Sigmoid colon (tissue), 7 donors: ENCODE measurements around the gene UTP15. TPM values are rescaled to one million over a fixed set of nuclear protein-coding genes. Genes with fewer than 3 reads are reported as not detected.

Source experiments
- DNase-seq: peaks from one replicate; pipeline ENCODE4 v3.0.0-alpha.2; 2019
- H3K27ac ChIP-seq, 4 donors: fragments of 200-600 bp; sonication (generic); one replicate each; pipeline ENCODE4 v1.5.1; 2016 to 2019; ENCODE audit warnings: mild to moderate bottlenecking in 1 of 4
- H3K27me3 ChIP-seq, 3 donors: fragments of 200-600 bp; sonication (generic); one replicate each; pipeline ENCODE4 v1.5.1; 2019; ENCODE audit warnings: mild to moderate bottlenecking in 1 of 3
- H3K36me3 ChIP-seq, 4 donors: fragments of 200-600 bp; sonication (generic); one replicate each; pipeline ENCODE4 v1.5.1; 2016 to 2019
- H3K4me1 ChIP-seq, 4 donors: fragments of 200-600 bp; sonication (generic); one replicate each; pipeline ENCODE4 v1.5.1; 2017 to 2019
- H3K4me3 ChIP-seq, 4 donors: fragments of 200-600 bp; sonication (generic); one replicate each; pipeline ENCODE4 v1.5.1; 2017 to 2019; ENCODE audit warnings: mild to moderate bottlenecking in 2 of 4, moderate library complexity in 1 of 4
- H3K9me3 ChIP-seq, 4 donors: fragments of 200-600 bp in 3 of 4; sonication (generic) in 3 of 4; one replicate each; pipeline versions ENCODE4 v1.5.1 to v1.6.1; 2013 to 2019
- CTCF ChIP-seq, 4 experiments: fragments of 450-650 bp in 3 of 4; fragments of 200-600 bp in 1 of 4; IDR thresholded peaks; one replicate each; pipeline ENCODE4 v1.5.1; 2016 to 2019; ENCODE audit warnings: antibody characterized with exemption in 4 of 4, mild to moderate bottlenecking in 3 of 4, moderate library complexity in 2 of 4
- EP300 ChIP-seq, 4 donors: sonication (generic); formaldehyde crosslinking; IDR thresholded peaks; one replicate each; pipeline ENCODE4 v1.6.1; 2017; ENCODE audit warnings: antibody characterized with exemption in 4 of 4
- POLR2A ChIP-seq, 2 donors: fragments of 450-650 bp; IDR thresholded peaks; one replicate each; pipeline ENCODE4 v1.6.1; 2016; ENCODE audit warnings: antibody characterized with exemption in 2 of 2, mild to moderate bottlenecking in 2 of 2, moderate library complexity in 2 of 2
- POLR2AphosphoS5 ChIP-seq, 4 donors: sonication (generic); formaldehyde crosslinking; IDR thresholded peaks; one replicate each; pipeline ENCODE4 v1.6.1; 2017; ENCODE audit warnings: antibody characterized with exemption in 4 of 4
- intact Hi-C: fragments of 100-400 bp; cut with DNase I; formaldehyde crosslinking; loops from one replicate; pipeline ENCODE4 v1.15.1; 2023
- polyA plus RNA-seq, 3 donors: library from polyadenylated mRNA; stranded (reverse); fragments of 200-250 nt; gene quantifications; one replicate each; pipeline ENCODE4 v1.2.3, GENCODE V29; 2013
- total RNA-seq, 4 donors: library from RNA; depleted of rRNA; stranded (reverse); fragments of >200 nt; gene quantifications; one replicate each; pipeline ENCODE4 v1.1.0, GENCODE V29; 2016
- donor health status: healthy with polysubstance abuse.
- donor health status: Bipolar disorder and iron deficiency.
- donor health status: healthy.

UTP15 gene
- total and polyA plus RNA-seq, 7 donors, result 2.8 to 27.8 (median 14.4) TPM

GRCh38 chr5:73629456-73629855, 63.9 kb downstream of the UTP15 start:
- no peak for TF ChIP-seq POLR2AphosphoS5 (IDR thresholded peaks at IDR 0.05)
- no peak for TF ChIP-seq EP300 (IDR thresholded peaks at IDR 0.05)
- TF ChIP-seq POLR2A (IDR thresholded peaks at IDR 0.05), result no peak
- no peak for TF ChIP-seq CTCF (IDR thresholded peaks at IDR 0.05)
- H3K9me3 ChIP-seq, result no peaks in the 10 kb centered on the region
- DNase-seq, result no peak
- no peak overlapping the region for H3K27ac ChIP-seq
- H3K4me3 ChIP-seq, result no peak overlapping the region
- H3K4me1 ChIP-seq, result peaks cover 0 to 13% (median 10%) of the 10 kb centered on the region in 4 donors
- intact Hi-C loops, result no loop called here
- peaks cover 0 to 3% (median 0%) of the 10 kb centered on the region in 3 donors for H3K27me3 ChIP-seq
- no peaks in the 10 kb centered on the region for H3K36me3 ChIP-seq

- peaks cover 0 to under 1% (median 0%) of the 10 kb centered on the region in 3 donors for H3K27me3 ChIP-seq
- no peak overlapping the region for H3K27ac ChIP-seq
- no peaks in the 10 kb centered on the region for H3K9me3 ChIP-seq
- H3K4me3 ChIP-seq, result no peak overlapping the region
- DNase-seq, result no peak
- TF ChIP-seq POLR2AphosphoS5 (IDR thresholded peaks at IDR 0.05) (no peak), POLR2A (IDR thresholded peaks at IDR 0.05) (no peak), CTCF (IDR thresholded peaks at IDR 0.05) (no peak), EP300 (IDR thresholded peaks at IDR 0.05) (no peak)
- intact Hi-C loops, result no loop called here
- peaks cover 0 to 8% (median 6%) of the 10 kb centered on the region in 4 donors for H3K4me1 ChIP-seq
- H3K36me3 ChIP-seq, result no peaks in the 10 kb centered on the region
These were observed 65.2 kb downstream of the UTP15 start for GRCh38 chr5:73630765-73631164.

GRCh38 chr5:73631500-73631899, 66.0 kb downstream of the UTP15 start:
- no peaks in the 10 kb centered on the region for H3K9me3 ChIP-seq
- intact Hi-C loops, result no loop called here
- no peaks in the 10 kb centered on the region for H3K27me3 ChIP-seq
- TF ChIP-seq EP300 (IDR thresholded peaks at IDR 0.05), result no peak
- no peak for DNase-seq
- no peak overlapping the region for H3K4me3 ChIP-seq
- H3K4me1 ChIP-seq, result peaks cover 0 to 4% (median 2%) of the 10 kb centered on the region in 4 donors
- H3K36me3 ChIP-seq, result no peaks in the 10 kb centered on the region
- no peak overlapping the region for H3K27ac ChIP-seq

Other genes with a start within 250 kb of the UTP15 start
- under 1 TPM in 2 of 4 donors, not detected in 2; 0.36 to 0.49 TPM for gene FOXD1, start 117.0 kb upstream of the UTP15 start, total RNA-seq
- gene FOXD1, start 117.0 kb upstream of the UTP15 start, polyA plus RNA-seq, result under 1 TPM in 1 of 3 donors, not detected in 2; 0.09 TPM
- 100 to 1,000 TPM; 490 to 780 (median 726) TPM for gene BTF3, start 67.3 kb upstream of the UTP15 start, total RNA-seq
- gene BTF3, start 67.3 kb upstream of the UTP15 start, polyA plus RNA-seq, result 1,000 to 10,000 TPM in 1 of 3 donors, 100 to 1,000 TPM in 2; 706 to 1,119 (median 968) TPM
- gene ANKRA2, start 104 bp upstream of the UTP15 start, total RNA-seq, result 10 to 100 TPM; 17.2 to 33.5 (median 24.6) TPM
- gene ANKRA2, start 104 bp upstream of the UTP15 start, polyA plus RNA-seq, result 10 to 100 TPM; 14.9 to 24.0 (median 19.2) TPM
- 1 to 10 TPM; 3.7 to 6.9 (median 5.7) TPM for gene ARHGEF28, start 60.5 kb downstream of the UTP15 start, total RNA-seq
- gene ARHGEF28, start 60.5 kb downstream of the UTP15 start, polyA plus RNA-seq, result 1 to 10 TPM; 3.0 to 3.4 (median 3.0) TPM